ENCODE data around the gene IMPDH1. TPM values are rescaled to one million over a fixed set of nuclear protein-coding genes. Genes with fewer than 3 reads are reported as not detected.

The IMPDH1 gene
- total and polyA plus RNA-seq, 9 of the 15 experiments (the other 6 are each of a cell fraction or from before 2014, with no cell fraction given) = 0.80 to 118 (median 64.3) TPM

DNA sequence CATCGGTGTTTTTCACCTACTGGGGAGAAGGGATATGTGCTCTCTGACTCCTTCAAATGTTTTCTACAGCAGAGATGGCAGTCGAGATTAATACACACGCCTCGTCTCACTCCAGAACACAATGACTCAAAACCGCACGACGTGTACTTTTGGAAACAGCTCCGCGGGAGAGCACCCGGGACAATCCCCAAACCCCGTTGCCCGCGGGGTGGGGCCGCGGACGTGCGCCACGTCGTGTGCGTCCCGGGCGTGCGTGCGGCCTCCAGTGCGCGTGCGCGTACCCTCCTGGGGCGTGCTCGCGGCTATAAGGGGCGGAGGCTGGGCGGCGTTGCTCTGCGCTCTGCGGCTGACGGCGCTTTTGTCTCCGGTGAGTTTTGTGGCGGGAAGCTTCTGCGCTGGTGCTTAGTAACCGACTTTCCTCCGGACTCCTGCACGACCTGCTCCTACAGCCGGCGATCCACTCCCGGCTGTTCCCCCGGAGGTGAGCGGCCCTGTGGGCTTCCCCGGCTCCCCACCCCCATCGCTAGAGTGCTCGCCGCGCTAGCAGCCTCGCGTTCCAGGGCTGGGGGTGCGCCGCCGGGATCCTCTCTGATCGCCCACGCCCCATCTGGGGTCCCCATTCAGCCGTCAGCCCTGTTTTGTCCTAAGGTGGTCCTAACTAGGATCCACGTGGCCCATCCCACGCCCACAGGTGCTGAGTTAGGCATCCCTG is 45.9 kb upstream of the IMPDH1 start, which contains the start of gene HILPDA (continued):
- TF ChIP-seq, protein P1, sequence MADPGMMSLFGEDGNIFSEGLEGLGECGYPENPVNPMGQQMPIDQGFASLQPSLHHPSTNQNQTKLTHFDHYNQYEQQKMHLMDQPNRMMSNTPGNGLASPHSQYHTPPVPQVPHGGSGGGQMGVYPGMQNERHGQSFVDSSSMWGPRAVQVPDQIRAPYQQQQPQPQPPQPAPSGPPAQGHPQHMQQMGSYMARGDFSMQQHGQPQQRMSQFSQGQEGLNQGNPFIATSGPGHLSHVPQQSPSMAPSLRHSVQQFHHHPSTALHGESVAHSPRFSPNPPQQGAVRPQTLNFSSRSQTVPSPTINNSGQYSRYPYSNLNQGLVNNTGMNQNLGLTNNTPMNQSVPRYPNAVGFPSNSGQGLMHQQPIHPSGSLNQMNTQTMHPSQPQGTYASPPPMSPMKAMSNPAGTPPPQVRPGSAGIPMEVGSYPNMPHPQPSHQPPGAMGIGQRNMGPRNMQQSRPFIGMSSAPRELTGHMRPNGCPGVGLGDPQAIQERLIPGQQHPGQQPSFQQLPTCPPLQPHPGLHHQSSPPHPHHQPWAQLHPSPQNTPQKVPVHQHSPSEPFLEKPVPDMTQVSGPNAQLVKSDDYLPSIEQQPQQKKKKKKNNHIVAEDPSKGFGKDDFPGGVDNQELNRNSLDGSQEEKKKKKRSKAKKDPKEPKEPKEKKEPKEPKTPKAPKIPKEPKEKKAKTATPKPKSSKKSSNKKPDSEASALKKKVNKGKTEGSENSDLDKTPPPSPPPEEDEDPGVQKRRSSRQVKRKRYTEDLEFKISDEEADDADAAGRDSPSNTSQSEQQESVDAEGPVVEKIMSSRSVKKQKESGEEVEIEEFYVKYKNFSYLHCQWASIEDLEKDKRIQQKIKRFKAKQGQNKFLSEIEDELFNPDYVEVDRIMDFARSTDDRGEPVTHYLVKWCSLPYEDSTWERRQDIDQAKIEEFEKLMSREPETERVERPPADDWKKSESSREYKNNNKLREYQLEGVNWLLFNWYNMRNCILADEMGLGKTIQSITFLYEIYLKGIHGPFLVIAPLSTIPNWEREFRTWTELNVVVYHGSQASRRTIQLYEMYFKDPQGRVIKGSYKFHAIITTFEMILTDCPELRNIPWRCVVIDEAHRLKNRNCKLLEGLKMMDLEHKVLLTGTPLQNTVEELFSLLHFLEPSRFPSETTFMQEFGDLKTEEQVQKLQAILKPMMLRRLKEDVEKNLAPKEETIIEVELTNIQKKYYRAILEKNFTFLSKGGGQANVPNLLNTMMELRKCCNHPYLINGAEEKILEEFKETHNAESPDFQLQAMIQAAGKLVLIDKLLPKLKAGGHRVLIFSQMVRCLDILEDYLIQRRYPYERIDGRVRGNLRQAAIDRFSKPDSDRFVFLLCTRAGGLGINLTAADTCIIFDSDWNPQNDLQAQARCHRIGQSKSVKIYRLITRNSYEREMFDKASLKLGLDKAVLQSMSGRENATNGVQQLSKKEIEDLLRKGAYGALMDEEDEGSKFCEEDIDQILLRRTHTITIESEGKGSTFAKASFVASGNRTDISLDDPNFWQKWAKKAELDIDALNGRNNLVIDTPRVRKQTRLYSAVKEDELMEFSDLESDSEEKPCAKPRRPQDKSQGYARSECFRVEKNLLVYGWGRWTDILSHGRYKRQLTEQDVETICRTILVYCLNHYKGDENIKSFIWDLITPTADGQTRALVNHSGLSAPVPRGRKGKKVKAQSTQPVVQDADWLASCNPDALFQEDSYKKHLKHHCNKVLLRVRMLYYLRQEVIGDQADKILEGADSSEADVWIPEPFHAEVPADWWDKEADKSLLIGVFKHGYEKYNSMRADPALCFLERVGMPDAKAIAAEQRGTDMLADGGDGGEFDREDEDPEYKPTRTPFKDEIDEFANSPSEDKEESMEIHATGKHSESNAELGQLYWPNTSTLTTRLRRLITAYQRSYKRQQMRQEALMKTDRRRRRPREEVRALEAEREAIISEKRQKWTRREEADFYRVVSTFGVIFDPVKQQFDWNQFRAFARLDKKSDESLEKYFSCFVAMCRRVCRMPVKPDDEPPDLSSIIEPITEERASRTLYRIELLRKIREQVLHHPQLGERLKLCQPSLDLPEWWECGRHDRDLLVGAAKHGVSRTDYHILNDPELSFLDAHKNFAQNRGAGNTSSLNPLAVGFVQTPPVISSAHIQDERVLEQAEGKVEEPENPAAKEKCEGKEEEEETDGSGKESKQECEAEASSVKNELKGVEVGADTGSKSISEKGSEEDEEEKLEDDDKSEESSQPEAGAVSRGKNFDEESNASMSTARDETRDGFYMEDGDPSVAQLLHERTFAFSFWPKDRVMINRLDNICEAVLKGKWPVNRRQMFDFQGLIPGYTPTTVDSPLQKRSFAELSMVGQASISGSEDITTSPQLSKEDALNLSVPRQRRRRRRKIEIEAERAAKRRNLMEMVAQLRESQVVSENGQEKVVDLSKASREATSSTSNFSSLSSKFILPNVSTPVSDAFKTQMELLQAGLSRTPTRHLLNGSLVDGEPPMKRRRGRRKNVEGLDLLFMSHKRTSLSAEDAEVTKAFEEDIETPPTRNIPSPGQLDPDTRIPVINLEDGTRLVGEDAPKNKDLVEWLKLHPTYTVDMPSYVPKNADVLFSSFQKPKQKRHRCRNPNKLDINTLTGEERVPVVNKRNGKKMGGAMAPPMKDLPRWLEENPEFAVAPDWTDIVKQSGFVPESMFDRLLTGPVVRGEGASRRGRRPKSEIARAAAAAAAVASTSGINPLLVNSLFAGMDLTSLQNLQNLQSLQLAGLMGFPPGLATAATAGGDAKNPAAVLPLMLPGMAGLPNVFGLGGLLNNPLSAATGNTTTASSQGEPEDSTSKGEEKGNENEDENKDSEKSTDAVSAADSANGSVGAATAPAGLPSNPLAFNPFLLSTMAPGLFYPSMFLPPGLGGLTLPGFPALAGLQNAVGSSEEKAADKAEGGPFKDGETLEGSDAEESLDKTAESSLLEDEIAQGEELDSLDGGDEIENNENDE (IDR thresholded peaks at IDR 0.05; ENCODE audit: low read depth, low read length) = peak; percentile 67
- TF ChIP-seq SREBF1 (IDR thresholded peaks at IDR 0.05; ENCODE audit: borderline replicate concordance, low read depth, low read length) (no peak), MEIS2 (IDR thresholded peaks at IDR 0.05; ENCODE audit: partially characterized antibody) (peak; percentile 93), ZNF717 (CRISPR knock-in tag; IDR thresholded peaks at IDR 0.05) (no peak), CBFA2T3 (IDR thresholded peaks at IDR 0.05) (no peak), SMC3 (conservative IDR thresholded peaks at IDR 0.05; ENCODE audit: insufficient read depth, low read depth, low read length) (0 out of 2 replicates have a peak, but pooled peaks have one; percentile 9), MED1 (CRISPR knock-in tag; IDR thresholded peaks at IDR 0.05; ENCODE audit: borderline replicate concordance) (no peak), HDAC2 (IDR thresholded peaks at IDR 0.05) (peak; percentile 60; the same call in 1 of the 2 replicates), ARHGAP35 (IDR thresholded peaks at IDR 0.05; ENCODE audit: partially characterized antibody) (no peak), ZFP36 (IDR thresholded peaks at IDR 0.05; ENCODE audit: low read depth, low read length, partially characterized antibody) (peak; percentile 26), NR3C1 (CRISPR knock-in tag; IDR thresholded peaks at IDR 0.05) (no peak), NEUROD1 (IDR thresholded peaks at IDR 0.05; ENCODE audit: borderline replicate concordance, low read depth, low read length, partially characterized antibody) (peak; percentile 23)
- TF ChIP-seq, protein P2, sequence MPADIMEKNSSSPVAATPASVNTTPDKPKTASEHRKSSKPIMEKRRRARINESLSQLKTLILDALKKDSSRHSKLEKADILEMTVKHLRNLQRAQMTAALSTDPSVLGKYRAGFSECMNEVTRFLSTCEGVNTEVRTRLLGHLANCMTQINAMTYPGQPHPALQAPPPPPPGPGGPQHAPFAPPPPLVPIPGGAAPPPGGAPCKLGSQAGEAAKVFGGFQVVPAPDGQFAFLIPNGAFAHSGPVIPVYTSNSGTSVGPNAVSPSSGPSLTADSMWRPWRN (IDR thresholded peaks at IDR 0.05; ENCODE audit: low read depth) = peak; percentile 86
- TF ChIP-seq, protein P3, sequence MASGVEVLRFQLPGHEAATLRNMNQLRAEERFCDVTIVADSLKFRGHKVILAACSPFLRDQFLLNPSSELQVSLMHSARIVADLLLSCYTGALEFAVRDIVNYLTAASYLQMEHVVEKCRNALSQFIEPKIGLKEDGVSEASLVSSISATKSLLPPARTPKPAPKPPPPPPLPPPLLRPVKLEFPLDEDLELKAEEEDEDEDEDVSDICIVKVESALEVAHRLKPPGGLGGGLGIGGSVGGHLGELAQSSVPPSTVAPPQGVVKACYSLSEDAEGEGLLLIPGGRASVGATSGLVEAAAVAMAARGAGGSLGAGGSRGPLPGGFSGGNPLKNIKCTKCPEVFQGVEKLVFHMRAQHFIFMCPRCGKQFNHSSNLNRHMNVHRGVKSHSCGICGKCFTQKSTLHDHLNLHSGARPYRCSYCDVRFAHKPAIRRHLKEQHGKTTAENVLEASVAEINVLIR (CRISPR knock-in tag; IDR thresholded peaks at IDR 0.05) = peak; percentile 34; the same call in 1 of the 2 replicates
- TF ChIP-seq, protein P4, sequence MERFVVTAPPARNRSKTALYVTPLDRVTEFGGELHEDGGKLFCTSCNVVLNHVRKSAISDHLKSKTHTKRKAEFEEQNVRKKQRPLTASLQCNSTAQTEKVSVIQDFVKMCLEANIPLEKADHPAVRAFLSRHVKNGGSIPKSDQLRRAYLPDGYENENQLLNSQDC (CRISPR knock-in tag; IDR thresholded peaks at IDR 0.05) = no peak
